Left renal cortex interstitium (tissue), 4 donors: ENCODE measurements around the gene GGACT. TPM values are rescaled to one million over a fixed set of nuclear protein-coding genes. Genes with fewer than 3 reads are reported as not detected.
A peak's percentile ranks its signal among the peaks of the same experiment; 100 is the strongest.

Experiments used
- DNase-seq, 4 donors: peaks; one replicate each; pipeline ENCODE4 v3.0.0-alpha.2; 2013; ENCODE audit warnings: low read depth in 4 of 4, low spot score in 2 of 4, missing footprints in 1 of 4
- polyA plus RNA-seq, 4 donors: library from polyadenylated mRNA; unstranded; fragments of 120-200 nt; gene quantifications; one replicate each; pipeline ENCODE4 v1.2.1, GENCODE V29; 2013; ENCODE audit not compliant: insufficient read length in 4 of 4

The GGACT gene
- polyA plus RNA-seq, 4 donors: 4.7 to 6.8 (median 6.0) TPM

DNA sequence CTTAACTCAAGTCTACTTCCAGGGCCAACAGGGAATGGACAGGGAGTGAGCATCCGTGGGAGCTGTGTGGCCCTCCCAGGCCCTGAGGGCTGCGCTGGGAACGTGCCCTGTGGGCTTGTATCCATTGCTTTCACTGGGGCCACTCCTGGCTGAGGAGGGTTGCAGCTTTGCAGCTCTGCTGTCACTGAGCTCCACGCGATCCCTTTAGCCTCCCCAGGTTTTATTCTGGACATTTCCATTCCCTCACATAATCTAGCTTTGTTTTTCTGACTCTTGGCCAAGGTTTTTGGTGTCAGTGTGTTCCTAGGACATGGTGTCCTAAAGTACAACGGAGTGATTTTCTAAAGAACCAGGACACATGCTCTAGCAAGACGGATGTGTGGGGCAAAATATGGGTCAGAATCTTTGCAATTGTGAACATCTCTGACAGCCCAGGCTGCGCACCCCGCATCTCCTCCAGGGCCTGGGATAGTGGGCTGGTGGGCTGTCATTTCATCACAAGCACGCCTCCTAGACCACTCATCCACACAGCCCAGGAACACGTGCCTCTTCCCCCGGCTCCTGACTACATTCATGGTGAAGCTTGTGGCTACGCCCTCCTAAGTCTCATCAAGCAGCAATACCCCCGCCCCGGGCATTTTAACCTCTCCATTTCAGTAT is 28.0 kb downstream of the GGACT start:
- no peak for DNase-seq

DNA sequence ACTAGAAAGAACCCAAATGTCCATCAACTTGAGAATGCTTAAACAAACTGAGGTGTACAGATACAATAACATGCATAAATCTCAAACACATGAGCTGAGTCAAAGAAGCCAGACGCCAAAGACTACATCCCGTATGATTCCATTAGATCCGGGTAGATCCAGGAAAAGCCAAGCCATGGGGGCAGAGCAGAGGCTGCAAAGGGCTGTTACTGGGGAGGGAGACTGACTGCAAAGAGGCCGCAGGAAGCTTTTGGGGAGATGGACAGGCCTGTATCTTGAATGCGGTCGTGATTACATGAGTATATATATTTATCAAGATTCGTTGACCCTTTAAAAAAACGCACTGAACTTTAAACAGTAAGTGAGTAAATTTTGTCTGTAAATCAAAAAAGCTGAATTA is 28.7 kb downstream of the GGACT start:
- no peak for DNase-seq

GRCh38 chr13:100552755-100553154 is 35.8 kb downstream of the GGACT start:
- DNase-seq: no peak

GRCh38 chr13:100549316-100549715 is 39.3 kb downstream of the GGACT start:
- DNase-seq: no peak

DNA sequence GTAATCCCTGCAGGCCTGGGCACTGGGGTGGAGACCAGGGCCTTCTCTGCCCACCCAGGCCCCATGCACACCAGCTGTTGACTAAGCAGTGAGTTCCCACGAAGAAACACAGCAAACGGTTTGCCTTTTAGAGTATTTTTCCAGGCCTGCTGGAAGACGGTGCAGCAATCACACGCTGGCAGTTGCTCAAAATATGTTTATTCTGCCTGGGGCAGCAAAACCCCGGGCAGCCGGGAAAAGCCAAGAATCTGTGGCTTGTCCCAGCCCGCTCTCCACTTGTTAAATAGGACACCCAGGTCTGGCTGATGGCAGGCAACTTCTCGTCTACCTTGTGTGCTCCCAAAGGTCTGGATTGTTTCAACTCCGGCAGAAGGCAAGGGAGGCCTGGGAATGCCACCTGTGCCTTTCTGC is 40.8 kb downstream of the GGACT start:
- no peak for DNase-seq

GRCh38 chr13:100546713-100547405 is 41.7 kb downstream of the GGACT start:
- DNase-seq: no peak

- no peak for DNase-seq
Measured at GRCh38 chr13:100545684-100546061, 42.9 kb downstream of the GGACT start.

- no peak for DNase-seq
Measured at GRCh38 chr13:100544866-100545683, 43.5 kb downstream of the GGACT start.

DNA sequence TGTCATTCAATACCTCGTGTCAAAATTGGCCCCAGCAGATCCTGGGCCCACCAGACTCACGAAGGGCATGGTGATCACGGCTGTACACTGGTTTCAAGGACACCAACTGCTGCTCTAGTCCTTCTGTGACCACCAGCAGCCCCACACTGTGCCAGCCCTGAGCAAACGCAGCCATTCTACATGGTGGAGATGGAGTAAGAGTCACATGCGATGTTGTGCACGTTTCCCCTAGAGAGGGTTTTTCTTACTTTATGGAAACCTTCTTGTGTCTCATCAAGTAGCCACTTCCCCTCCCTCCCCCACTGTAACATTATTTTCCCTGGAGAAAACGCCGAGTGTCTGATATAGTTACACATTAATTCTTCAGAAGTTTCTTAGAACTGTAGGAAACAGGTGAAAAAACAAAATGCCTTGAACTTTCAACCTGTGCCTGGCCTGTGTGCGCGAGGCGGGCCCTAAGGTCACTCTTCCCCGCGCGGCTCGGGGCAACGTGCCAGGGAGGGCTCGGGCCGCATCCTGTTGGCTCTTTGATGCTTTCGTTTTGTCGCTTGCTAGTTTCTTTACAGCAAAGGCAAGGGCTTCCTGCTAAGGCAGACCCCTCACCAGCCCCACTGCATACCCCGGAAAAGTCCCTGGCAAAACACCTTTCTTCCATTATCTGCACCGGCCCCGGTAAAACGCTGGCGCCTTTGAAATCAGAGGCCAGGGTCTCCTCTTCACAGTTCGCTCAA is 44.6 kb downstream of the GGACT start:
- DNase-seq: peak in 1 of 4 donors; percentile 24

- DNase-seq: no peak
Measured at GRCh38 chr13:100542826-100543156, 45.8 kb downstream of the GGACT start.

- DNase-seq: no peak
Measured at GRCh38 chr13:100541897-100542825, 46.4 kb downstream of the GGACT start.

GRCh38 chr13:100540621-100541020 is 48.0 kb downstream of the GGACT start:
- no peak for DNase-seq

GRCh38 chr13:100537951-100538462 is 50.6 kb downstream of the GGACT start:
- DNase-seq: no peak

DNA sequence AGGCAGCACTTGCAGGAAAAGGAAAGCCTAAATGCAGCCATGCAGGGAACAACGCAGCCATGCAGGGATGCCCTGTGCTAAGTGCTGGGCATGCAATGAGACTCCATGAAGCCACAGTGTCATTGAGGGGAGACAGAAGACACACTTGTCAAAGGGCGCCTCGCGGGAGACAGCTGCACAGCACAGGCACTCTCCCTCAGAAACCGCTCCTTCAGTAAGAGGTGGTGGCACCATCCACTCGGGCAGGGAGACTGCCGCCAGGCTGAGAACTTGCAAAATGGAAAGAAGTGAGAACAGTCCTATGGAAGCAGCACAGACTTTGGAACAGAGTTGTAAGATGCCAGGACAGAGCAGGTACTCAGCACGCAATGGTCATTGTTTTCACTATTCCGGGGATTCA is 51.1 kb downstream of the GGACT start:
- no peak for DNase-seq

DNA sequence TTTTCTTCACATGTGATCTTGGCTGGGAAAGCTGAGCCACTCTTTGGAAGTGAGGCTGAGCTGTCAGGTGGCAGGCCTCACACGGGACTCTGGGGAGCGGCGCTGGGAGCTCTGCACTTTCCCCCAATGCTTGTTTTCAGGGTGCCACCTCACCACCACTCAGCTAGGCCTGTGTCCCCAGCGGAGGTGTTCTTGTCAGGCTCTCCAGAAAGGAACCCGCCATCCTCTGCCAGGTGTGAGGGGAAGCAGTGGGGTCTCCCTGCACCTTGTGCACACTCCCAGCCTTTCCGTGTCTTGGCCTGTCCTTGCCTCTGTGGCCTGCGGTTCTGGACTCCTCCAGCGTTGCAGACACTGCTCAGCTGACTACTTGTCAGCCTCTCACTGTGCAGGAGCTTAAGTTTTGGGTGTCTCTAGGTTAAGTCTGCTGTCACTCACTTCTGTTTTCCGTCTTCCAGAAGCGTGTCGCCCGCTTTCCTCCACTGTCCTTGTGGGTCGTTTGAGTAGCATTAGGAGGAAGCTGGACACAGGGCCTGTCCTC is 51.9 kb downstream of the GGACT start:
- DNase-seq: no peak

- no peak for DNase-seq
Measured at GRCh38 chr13:100535426-100536135, 53.0 kb downstream of the GGACT start.

GRCh38 chr13:100534911-100535310 is 53.7 kb downstream of the GGACT start:
- no peak for DNase-seq

DNA sequence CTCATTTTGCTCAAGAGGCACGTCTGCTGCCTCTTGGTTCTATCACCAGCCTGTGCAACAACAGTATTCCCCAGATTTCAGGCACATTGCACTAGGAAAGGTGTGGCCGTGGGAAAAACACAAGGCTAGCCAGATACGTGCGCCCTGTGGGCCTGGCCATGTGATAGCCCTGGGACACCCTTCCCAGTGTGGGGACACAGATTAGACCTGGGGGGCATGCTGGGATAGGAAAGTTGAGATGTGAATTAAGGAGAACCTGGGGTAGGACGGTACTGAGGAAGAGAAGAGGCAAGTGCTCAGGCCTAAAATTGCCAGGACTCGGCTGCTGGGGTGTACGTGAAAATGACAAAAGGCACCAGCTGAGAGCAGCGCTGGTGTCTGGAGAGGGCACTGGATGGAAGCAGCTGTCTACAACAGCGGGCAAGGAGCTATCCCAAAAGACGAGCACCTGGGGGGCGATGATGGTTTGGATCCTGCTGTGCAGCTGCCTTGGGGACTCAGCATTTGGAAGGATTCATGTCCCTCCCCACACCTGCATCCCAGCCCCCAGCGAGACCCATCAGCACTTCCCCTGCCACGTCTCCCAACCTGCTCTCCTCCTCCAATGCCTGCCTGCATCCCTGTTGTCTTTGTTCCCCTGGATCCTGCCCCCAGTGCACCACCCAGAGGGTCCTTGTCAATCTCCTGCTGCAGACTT is 54.3 kb downstream of the GGACT start:
- DNase-seq: no peak
